NCI-H2196 (cell line): ENCODE measurements around the gene NUP210.
A peak's percentile ranks its signal among the peaks of the same experiment; 100 is the strongest.
"Not testable (repeated sequence)": the region's sequence is repeated elsewhere in the genome, so short reads cannot be mapped to it uniquely, and the experiment has no call there.

Source experiments
- DNase-seq: peaks from one replicate; lab custom pipeline; 2025; ENCODE audit not compliant: unreplicated experiment; lab: John Stamatoyannopoulos, UW

The NUP210 gene

GRCh38 chr3:13420045-13420830 is at the start of gene NUP210:
Gene NUP210 (minus strand): TSS chr3:13420322. CDS start chr3:13420226, 96 bp downstream.
- peak; percentile 62 for DNase-seq

DNA sequence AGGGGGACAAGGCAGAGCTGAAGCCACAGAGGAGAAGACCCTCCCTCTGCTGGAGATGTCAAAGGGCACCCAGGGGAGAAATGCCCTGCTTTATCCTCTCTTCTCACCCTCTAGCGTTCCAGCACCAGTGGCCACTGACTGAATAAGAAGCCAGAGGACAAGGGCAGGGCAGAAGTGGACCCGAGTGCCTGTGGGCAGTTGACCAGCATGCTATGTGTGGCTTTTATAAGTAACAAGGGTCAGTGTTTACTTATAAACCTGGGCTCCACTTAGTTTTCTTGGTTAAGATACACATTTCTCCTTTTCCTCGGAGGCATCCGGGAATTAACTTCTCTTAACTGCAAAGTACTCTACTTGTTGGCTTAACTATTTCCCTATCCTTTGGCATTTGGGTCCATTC is 46.7 kb upstream of the NUP210 start:
- DNase-seq: no peak

GRCh38 chr3:13465236-13465873 is 45.2 kb upstream of the NUP210 start:
- DNase-seq: no peak

GRCh38 chr3:13463618-13464400 is 43.7 kb upstream of the NUP210 start:
- DNase-seq: no peak

DNA sequence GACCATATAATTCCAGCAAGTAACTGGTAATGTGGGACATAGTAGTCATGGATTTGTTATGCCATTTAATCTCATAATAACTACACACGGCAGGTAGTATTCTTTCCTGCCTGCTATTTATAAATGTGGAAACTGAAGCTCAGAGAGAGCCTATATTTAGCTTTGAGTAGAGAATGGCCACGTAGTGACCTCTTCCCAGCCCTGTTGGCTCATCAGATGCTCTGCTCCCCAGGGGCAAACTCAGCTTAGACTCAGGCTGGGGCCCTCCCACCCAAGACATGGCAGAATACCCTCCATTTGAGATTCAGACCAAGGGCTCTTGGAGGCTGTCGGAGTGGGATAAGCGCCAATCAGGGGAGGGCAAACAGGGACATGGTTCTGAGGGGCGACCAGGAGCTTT is 42.7 kb upstream of the NUP210 start:
- no peak for DNase-seq

DNA sequence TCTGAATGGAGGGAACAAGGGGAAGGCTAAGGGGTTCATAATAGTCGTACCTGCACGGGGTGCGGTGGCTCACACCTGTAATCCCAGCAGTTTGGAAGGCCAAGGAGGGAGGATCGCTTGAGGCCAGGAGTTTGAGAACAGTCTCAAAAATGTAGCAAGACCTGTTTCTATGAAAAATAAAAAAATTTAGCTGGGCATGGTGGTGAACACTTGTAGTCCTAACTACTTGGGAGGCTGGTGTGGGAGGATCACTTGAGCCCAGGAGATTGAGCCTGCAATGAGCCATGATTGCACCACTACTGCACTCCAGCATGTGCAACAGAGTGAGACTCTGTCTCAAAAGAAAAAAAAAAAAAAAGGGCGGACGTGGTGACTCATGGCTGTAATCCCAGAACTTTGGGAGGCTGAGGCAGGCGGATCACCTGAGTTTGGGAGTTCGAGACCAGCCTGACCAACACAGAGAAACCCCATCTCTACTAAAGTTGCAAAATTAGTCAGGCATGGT is 42.1 kb upstream of the NUP210 start:
- DNase-seq: no peak

GRCh38 chr3:13461169-13462124 is 41.3 kb upstream of the NUP210 start:
- peak; percentile 38 for DNase-seq

DNA sequence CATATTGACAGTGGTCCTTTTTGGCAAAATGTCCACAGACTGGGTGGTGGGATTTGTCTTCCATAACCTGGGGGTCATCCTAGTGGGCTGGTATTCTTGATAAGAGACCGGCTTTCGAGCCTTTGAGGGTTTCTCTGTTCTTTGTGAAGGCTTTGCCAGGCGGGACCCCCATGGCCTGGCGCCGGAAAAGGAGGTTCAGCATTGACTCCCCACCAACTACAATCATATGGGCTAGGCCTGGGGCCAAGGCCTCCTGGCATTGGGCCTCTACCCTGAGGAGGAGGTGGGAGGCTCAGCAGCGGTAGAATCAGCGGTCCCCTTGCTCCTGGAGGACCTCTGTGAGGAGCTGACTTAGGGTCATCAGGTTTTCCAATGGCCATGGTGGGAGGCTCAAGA is 40.2 kb upstream of the NUP210 start:
- no peak for DNase-seq

DNA sequence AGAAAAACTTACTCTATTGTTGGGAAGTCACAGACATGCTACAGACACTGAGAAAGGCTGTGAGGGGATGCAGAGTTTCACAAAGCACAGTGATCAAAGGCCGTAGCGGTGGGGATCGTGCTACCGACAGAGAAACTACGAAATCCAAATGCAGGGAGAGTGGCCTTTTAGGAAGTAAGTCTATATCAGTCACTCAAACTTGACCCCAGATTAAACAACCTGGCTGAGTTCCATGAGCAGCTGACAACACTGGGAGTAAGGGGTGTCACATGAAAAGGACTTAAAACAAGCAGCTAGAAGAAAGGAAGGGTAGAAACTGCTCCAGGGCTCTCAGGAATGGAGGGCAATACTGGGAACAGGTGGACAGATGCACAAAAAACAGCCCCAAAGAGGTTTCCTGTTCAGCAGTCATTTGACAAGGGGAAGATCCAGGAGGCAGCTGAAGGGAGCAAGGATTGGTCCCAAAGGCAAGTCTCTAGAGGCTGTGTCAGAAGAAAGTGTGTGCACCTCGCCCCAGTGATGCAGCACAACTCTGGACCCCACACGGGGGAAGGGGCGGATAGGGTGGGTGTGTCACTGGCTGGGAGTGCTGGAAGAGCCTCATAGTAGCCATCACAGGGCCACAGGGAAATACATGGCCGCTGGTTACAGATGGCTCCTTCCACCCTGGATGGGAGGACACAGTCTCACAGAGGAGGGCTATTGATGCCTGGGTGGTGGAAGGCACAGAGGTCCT is 39.7 kb upstream of the NUP210 start:
- DNase-seq: no peak

- no peak for DNase-seq
Observed at GRCh38 chr3:13457593-13457992, 37.5 kb upstream of the NUP210 start.

GRCh38 chr3:13455644-13456043 is 35.5 kb upstream of the NUP210 start:
- DNase-seq: no peak

GRCh38 chr3:13452490-13453335 is 32.6 kb upstream of the NUP210 start:
- DNase-seq: peak; percentile 47

GRCh38 chr3:13451301-13451673 is 31.2 kb upstream of the NUP210 start:
- peak; percentile 16 for DNase-seq

DNA sequence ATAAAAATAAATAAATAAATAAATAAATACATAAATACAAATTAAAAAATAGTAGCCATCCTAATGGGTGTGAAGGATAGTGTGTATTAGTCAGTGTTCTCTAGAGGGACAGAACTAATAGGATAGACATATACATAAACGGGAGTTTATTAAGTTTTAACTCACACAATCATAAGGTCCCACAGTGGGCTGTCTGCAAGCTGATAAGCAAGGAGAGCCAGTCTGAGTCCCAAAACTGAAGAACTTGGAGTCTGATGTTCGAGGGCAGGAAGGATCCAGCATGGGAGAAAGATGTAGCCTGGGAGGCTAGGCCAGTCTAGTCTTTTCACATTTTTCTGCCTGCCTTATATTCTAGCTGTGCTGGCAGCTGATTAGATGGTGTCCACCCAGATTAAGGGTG is 22.8 kb upstream of the NUP210 start:
- DNase-seq: not testable (repeated sequence)

GRCh38 chr3:13440204-13440817 is 20.2 kb upstream of the NUP210 start:
- no peak for DNase-seq

- not testable (repeated sequence) for DNase-seq
Observed at GRCh38 chr3:13436213-13436612, 16.1 kb upstream of the NUP210 start.

GRCh38 chr3:13433912-13434311 is 13.8 kb upstream of the NUP210 start:
- no peak for DNase-seq

GRCh38 chr3:13432093-13432492 is 12.0 kb upstream of the NUP210 start:
- no peak for DNase-seq
